GM10266 (cell line): ENCODE measurements around the gene SGO2.

ENCODE experiments used
- DNase-seq: peaks from one replicate; pipeline ENCODE4 v3.0.0; 2012; ENCODE audit errors: extremely low spot score
- CTCF ChIP-seq: IDR thresholded peaks from 2 replicates; pipeline ENCODE4 v1.5.1; 2012; ENCODE audit warnings: mild to moderate bottlenecking, low read depth; ENCODE audit not compliant: control insufficient read depth, insufficient read depth; ENCODE audit errors: missing control alignments

Gene SGO2

GRCh38 chr2:200591308-200591707, 65.3 kb downstream of the SGO2 start:
- no peak for DNase-seq
- TF ChIP-seq CTCF: no peak

GRCh38 chr2:200592406-200593075, 66.5 kb downstream of the SGO2 start:
- no peak for DNase-seq
- no peak for TF ChIP-seq CTCF

GRCh38 chr2:200593905-200594304, 67.9 kb downstream of the SGO2 start:
- no peak for TF ChIP-seq CTCF
- DNase-seq: no peak

GRCh38 chr2:200595913-200596312, 69.9 kb downstream of the SGO2 start:
- no peak for TF ChIP-seq CTCF
- no peak for DNase-seq

GRCh38 chr2:200596774-200597570, 71.0 kb downstream of the SGO2 start:
- no peak for DNase-seq
- TF ChIP-seq CTCF: no peak

GRCh38 chr2:200599206-200599605, 73.2 kb downstream of the SGO2 start:
- no peak for TF ChIP-seq CTCF
- DNase-seq: no peak
